Stomach smooth muscle (tissue), 2 donors: ENCODE measurements around the gene REC8.
A peak's percentile ranks its signal among the peaks of the same experiment; 100 is the strongest.

Experiments
- H3K27ac ChIP-seq: one replicate; pipeline ENCODE4 v1.7.0; 2013; ENCODE audit warnings: mild to moderate bottlenecking, low read length, inconsistent platforms
- H3K27me3 ChIP-seq, 2 donors: one replicate each; pipeline ENCODE4 v1.7.0; 2013; ENCODE audit warnings: low read length in 2 of 2; ENCODE audit not compliant: insufficient read depth in 2 of 2, control insufficient read depth in 1 of 2
- H3K36me3 ChIP-seq, 2 donors: one replicate each; pipeline ENCODE4 v1.7.0; 2013; ENCODE audit warnings: low read length in 2 of 2; ENCODE audit not compliant: control insufficient read depth in 2 of 2, insufficient read depth in 2 of 2
- H3K4me1 ChIP-seq: one replicate; pipeline ENCODE4 v1.7.0; 2013; ENCODE audit warnings: low read length; ENCODE audit not compliant: control insufficient read depth, insufficient read depth
- H3K4me3 ChIP-seq, 2 donors: one replicate each; pipeline ENCODE4 v1.7.0; 2013; ENCODE audit warnings: low read length in 2 of 2
- H3K9ac ChIP-seq, 2 donors: one replicate each; pipeline ENCODE4 v1.7.0; 2013; ENCODE audit warnings: low read length in 2 of 2, mild to moderate bottlenecking in 1 of 2
- H3K9me3 ChIP-seq, 2 donors: one replicate each; pipeline ENCODE4 v1.7.0; 2013; ENCODE audit warnings: low read length in 2 of 2; ENCODE audit not compliant: control insufficient read depth in 2 of 2
- donor health status: healthy.
- donor health status: Pancreatic carcinoma.

REC8 gene

DNA sequence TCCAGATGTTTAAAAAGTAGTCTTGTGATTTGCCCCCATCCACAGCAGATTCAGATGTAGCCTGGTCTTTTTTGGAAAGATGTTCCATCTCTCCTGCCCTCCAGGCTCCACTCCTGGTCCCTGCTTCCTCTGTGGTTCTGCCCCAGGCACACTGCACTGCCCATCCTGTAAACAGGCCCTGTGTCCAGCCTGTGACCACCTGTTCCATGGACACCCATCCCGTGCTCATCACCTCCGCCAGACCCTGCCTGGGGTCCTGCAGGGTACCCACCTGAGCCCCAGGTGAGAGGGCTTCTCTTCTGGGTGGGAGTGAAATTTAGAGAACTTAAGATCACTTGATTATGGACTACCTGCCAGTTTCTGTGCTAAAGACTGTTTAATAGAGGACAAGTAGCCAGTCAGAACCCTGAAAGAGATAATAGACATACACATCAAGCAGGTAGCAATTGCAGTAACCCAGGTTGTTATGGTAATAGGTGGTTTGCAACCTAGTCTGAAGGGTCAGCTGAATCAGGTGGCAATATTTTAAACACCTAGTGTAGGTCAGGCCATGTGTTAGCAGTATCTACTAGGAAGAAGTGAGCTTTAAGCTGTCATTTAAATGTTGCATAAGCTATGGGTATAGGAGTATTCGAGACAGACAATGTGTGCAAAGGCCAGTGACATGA is 22.4 kb upstream of the REC8 start:
- H3K9me3 ChIP-seq, result no peaks in the 10 kb centered on the region
- peak overlapping the region in 1 of 2 donors; percentile 36 for H3K9ac ChIP-seq
- no peaks in the 10 kb centered on the region for H3K27me3 ChIP-seq
- no peak overlapping the region for H3K4me3 ChIP-seq
- H3K4me1 ChIP-seq, result peaks cover 33% of the 10 kb centered on the region
- no peak overlapping the region for H3K27ac ChIP-seq
- peaks cover 27 to 28% of the 10 kb centered on the region in 2 donors for H3K36me3 ChIP-seq

DNA sequence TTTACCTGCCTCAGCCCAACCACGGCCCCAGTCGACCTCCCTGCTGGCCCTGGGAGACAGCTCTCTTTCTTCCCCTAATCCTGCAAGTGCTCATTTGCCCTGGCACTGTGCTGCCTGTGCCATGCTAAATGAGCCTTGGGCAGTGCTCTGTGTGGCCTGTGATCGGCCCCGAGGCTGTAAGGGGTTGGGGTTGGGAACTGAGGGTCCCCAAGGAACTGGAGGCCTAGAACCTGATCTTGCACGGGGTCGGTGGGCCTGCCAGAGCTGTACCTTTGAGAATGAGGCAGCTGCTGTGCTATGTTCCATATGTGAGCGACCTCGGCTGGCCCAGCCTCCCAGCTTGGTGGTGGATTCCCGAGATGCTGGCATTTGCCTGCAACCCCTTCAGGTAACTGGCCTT is 21.8 kb upstream of the REC8 start:
- Histone ChIP-seq H3K9ac (peak overlapping the region in 1 of 2 donors; percentile 36), H3K4me1 (peaks cover 29% of the 10 kb centered on the region), H3K27me3 (no peaks in the 10 kb centered on the region), H3K4me3 (no peak overlapping the region), H3K27ac (no peak overlapping the region), H3K36me3 (peaks cover 33% of the 10 kb centered on the region in 2 donors), H3K9me3 (no peaks in the 10 kb centered on the region)

DNA sequence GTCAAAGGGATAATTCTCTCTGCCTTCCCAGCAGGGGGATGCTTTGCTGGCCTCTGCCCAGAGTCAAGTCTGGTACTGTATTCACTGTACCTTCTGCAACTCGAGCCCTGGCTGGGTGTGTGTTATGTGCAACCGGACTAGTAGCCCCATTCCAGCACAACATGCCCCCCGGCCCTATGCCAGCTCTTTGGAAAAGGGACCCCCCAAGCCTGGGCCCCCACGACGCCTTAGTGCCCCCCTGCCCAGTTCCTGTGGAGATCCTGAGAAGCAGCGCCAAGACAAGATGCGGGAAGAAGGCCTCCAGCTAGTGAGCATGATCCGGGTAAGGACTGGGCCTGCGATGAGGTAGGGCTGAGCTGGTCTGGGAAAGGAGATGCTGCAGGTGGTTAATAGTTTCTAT is 21.3 kb upstream of the REC8 start:
- Histone ChIP-seq H3K9ac (no peak overlapping the region), H3K36me3 (peaks cover 38% of the 10 kb centered on the region in 2 donors), H3K4me1 (peaks cover 24% of the 10 kb centered on the region), H3K27me3 (no peaks in the 10 kb centered on the region), H3K9me3 (no peaks in the 10 kb centered on the region), H3K27ac (no peak overlapping the region), H3K4me3 (no peak overlapping the region)

- peaks cover 19% of the 10 kb centered on the region for H3K4me1 ChIP-seq
- H3K36me3 ChIP-seq, result peaks cover 40 to 41% of the 10 kb centered on the region in 2 donors
- no peak overlapping the region for H3K27ac ChIP-seq
- H3K9ac ChIP-seq, result no peak overlapping the region
- H3K4me3 ChIP-seq, result no peak overlapping the region
- no peaks in the 10 kb centered on the region for H3K9me3 ChIP-seq
- H3K27me3 ChIP-seq, result no peaks in the 10 kb centered on the region
Observed at GRCh38 chr14:24150993-24151392, 20.9 kb upstream of the REC8 start.

DNA sequence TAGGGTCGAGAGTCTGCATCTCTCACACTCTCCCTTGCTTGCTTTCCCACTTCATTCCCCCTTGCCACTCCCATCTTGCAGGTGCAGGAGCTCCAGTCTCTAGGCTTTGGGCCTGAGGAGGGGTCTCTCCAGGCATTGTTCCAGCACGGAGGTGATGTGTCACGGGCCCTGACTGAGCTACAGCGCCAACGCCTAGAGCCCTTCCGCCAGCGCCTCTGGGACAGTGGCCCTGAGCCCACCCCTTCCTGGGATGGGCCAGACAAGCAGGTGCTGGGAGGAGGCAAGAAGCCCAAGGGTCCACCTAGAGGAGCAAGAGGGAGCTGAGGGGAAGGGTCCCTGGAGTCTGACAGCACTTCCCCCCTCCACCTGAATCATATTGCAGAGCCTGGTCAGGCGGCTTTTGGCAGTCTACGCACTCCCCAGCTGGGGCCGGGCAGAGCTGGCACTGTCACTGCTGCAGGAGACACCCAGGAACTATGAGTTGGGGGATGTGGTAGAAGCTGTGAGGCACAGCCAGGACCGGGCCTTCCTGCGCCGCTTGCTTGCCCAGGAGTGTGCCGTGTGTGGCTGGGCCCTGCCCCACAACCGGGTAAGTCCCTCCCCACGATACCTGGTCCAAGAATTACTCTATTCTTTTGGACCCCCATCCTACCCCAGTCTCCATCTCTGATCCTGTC is 20.3 kb upstream of the REC8 start:
- Histone ChIP-seq H3K4me3 (no peak overlapping the region), H3K9ac (no peak overlapping the region), H3K9me3 (no peaks in the 10 kb centered on the region), H3K27me3 (no peaks in the 10 kb centered on the region), H3K4me1 (peaks cover 16% of the 10 kb centered on the region), H3K27ac (no peak overlapping the region), H3K36me3 (peaks cover 40 to 44% of the 10 kb centered on the region in 2 donors)

GRCh38 chr14:24155100-24155499 is 16.8 kb upstream of the REC8 start:
- H3K4me3 ChIP-seq, result no peak overlapping the region
- no peak overlapping the region for H3K9ac ChIP-seq
- peaks cover 46 to 58% of the 10 kb centered on the region in 2 donors for H3K36me3 ChIP-seq
- H3K27ac ChIP-seq, result no peak overlapping the region
- H3K9me3 ChIP-seq, result no peaks in the 10 kb centered on the region
- no peaks in the 10 kb centered on the region for H3K27me3 ChIP-seq
- H3K4me1 ChIP-seq, result peaks cover 4% of the 10 kb centered on the region

DNA sequence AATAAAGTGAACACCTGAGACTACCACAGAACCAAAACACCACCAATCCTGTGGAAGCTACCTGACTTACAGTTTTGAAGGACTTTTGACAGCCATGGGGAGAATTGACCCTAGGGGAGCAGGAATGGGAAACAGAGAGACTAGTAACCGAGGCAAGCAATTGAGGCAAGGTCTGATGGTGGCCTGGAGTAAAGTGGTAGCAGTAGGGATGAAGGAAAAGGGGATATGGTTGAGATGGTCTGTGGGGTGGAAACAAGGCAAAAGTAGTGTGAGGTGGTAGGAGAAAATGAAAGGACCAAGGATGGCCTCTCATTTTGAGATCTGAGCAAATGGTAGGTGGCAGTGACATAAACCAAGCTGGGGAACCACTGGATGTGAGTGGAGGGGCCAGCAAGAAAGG is 15.0 kb upstream of the REC8 start:
- peaks cover 11% of the 10 kb centered on the region for H3K4me1 ChIP-seq
- no peaks in the 10 kb centered on the region for H3K9me3 ChIP-seq
- H3K27me3 ChIP-seq, result no peaks in the 10 kb centered on the region
- no peak overlapping the region for H3K27ac ChIP-seq
- H3K36me3 ChIP-seq, result peaks cover 34 to 46% of the 10 kb centered on the region in 2 donors
- H3K4me3 ChIP-seq, result no peak overlapping the region
- no peak overlapping the region for H3K9ac ChIP-seq

DNA sequence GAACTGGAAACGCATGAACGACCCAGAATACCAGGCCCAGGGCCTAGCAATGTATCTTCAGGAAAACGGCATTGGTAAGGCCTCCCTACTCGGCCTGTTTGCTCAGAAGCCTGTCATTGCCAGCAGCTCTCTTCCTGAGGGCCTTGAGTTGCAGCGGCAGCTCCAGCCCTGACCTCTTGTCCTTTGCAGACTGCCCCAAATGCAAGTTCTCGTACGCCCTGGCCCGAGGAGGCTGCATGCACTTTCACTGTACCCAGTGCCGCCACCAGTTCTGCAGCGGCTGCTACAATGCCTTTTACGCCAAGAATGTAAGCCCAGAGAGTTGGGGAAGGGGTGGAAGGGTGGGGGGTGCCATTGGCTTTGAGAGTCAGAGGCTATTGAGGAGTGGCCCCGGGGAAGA is 14.5 kb upstream of the REC8 start:
- Histone ChIP-seq H3K27ac (no peak overlapping the region), H3K4me3 (no peak overlapping the region), H3K4me1 (peaks cover 16% of the 10 kb centered on the region), H3K27me3 (no peaks in the 10 kb centered on the region), H3K9ac (no peak overlapping the region), H3K9me3 (no peaks in the 10 kb centered on the region), H3K36me3 (peaks cover 32 to 43% of the 10 kb centered on the region in 2 donors)

GRCh38 chr14:24159777-24160498 is 11.9 kb upstream of the REC8 start:
- H3K4me1 ChIP-seq, result peaks cover 26% of the 10 kb centered on the region
- no peaks in the 10 kb centered on the region for H3K9me3 ChIP-seq
- H3K4me3 ChIP-seq, result peak overlapping the region in 1 of 2 donors; percentile 22
- no peak overlapping the region for H3K9ac ChIP-seq
- H3K27ac ChIP-seq, result peak overlapping the region; percentile 88
- no peaks in the 10 kb centered on the region for H3K27me3 ChIP-seq
- H3K36me3 ChIP-seq, result peaks cover 48 to 59% of the 10 kb centered on the region in 2 donors

- H3K4me1 ChIP-seq, result peaks cover 26% of the 10 kb centered on the region
- no peaks in the 10 kb centered on the region for H3K27me3 ChIP-seq
- peaks cover 48 to 59% of the 10 kb centered on the region in 2 donors for H3K36me3 ChIP-seq
- H3K9ac ChIP-seq, result no peak overlapping the region
- H3K4me3 ChIP-seq, result no peak overlapping the region
- H3K9me3 ChIP-seq, result no peaks in the 10 kb centered on the region
- H3K27ac ChIP-seq, result peak overlapping the region; percentile 88
Observed at GRCh38 chr14:24160499-24160849, 11.4 kb upstream of the REC8 start.
